Lower leg skin (tissue), 4 donors: ENCODE measurements around the gene RNF207. TPM values are rescaled to one million over a fixed set of nuclear protein-coding genes. Genes with fewer than 3 reads are reported as not detected.

Source experiments
- DNase-seq, 2 donors: peaks; one replicate each; pipeline ENCODE4 v3.0.0-alpha.2; 2019; ENCODE audit warnings: low spot score in 2 of 2
- H3K4me3 ChIP-seq: fragments of 200-600 bp; sonication (generic); 2 replicates; pipeline ENCODE4 v1.5.1; 2017; ENCODE audit warnings: mild to moderate bottlenecking, low read depth; ENCODE audit not compliant: poor library complexity, severe bottlenecking
- CTCF ChIP-seq, 3 donors: fragments of 450-650 bp; IDR thresholded peaks; one replicate each; pipeline ENCODE4 v1.5.1; 2016; ENCODE audit warnings: antibody characterized with exemption in 3 of 3, mild to moderate bottlenecking in 3 of 3, moderate library complexity in 2 of 3
- POLR2A ChIP-seq, 2 donors: fragments of 450-650 bp; IDR thresholded peaks; one replicate each; pipeline ENCODE4 v1.6.1; 2016 to 2017; ENCODE audit warnings: antibody characterized with exemption in 2 of 2, mild to moderate bottlenecking in 1 of 2, moderate library complexity in 1 of 2
- WGBS, 2 donors: methylation state at CpG; one replicate each; pipeline ENCODE4 v1.1.5; 2018; 5-methylcytosine and 5-hydroxymethylcytosine counted together
- intact Hi-C: fragments of 100-400 bp; cut with DNase I; formaldehyde crosslinking; loops from one replicate; pipeline ENCODE4 v1.15.0; 2023; ENCODE audit warnings: low total_unique reads
- total RNA-seq, 4 donors: library from RNA; depleted of rRNA; stranded (reverse); fragments of >200 nt; gene quantifications; one replicate each; pipeline ENCODE4 v1.1.0, GENCODE V29; 2016

Gene RNF207
- total RNA-seq, 4 donors from 2014 or later: 5.0 to 10.4 (median 7.7) TPM

- WGBS, 2 donors: 0 to 2% methylated on average over 4 to 64 of the region's 79 CpGs
- no peak overlapping the region for H3K4me3 ChIP-seq
- intact Hi-C loops: loop anchor here (5.0 to 10.0 kb wide), 2 partner anchors 152 to 190 kb away; no protein-coding TSS in a partner anchor
Measured at GRCh38 chr1:6245086-6245868, 39.4 kb downstream of the RNF207 start.

GRCh38 chr1:6245869-6246496, 40.1 kb downstream of the RNF207 start:
- DNase-seq: no peak
- 3 to 7% methylated on average over 31 to 38 of the region's 49 CpGs for WGBS, 2 donors
- intact Hi-C loops: loop anchor here (2.0 to 10.0 kb wide), 3 partner anchors 101 to 191 kb away; no protein-coding TSS in a partner anchor
- no peak overlapping the region for H3K4me3 ChIP-seq
- TF ChIP-seq POLR2A (IDR thresholded peaks at IDR 0.05): no peak

More at GRCh38 chr1:6245086-6245868, 39.4 kb downstream of the RNF207 start:
- peak in 1 of 2 donors; percentile 55 for DNase-seq
- TF ChIP-seq CTCF (IDR thresholded peaks at IDR 0.05): peak in 1 of 3 donors; percentile 45
- TF ChIP-seq POLR2A (IDR thresholded peaks at IDR 0.05): no peak

- no peak overlapping the region for H3K4me3 ChIP-seq
- peak in 1 of 3 donors; percentile 82 for TF ChIP-seq CTCF (IDR thresholded peaks at IDR 0.05)
- no peak for TF ChIP-seq POLR2A (IDR thresholded peaks at IDR 0.05)
- DNase-seq: peak; percentile 75 to 96
- 3 to 5% methylated on average over 29 to 30 of the region's 30 CpGs for WGBS, 2 donors
- intact Hi-C loops: loop anchor here (2.0 to 10.0 kb wide), 3 partner anchors 100 to 192 kb away; no protein-coding TSS in a partner anchor
Measured at GRCh38 chr1:6246497-6247467, 40.9 kb downstream of the RNF207 start.

- intact Hi-C loops: loop anchor here (2.0 to 10.0 kb wide), 3 partner anchors 99 to 193 kb away; no protein-coding TSS in a partner anchor
- no peak overlapping the region for H3K4me3 ChIP-seq
- TF ChIP-seq CTCF (IDR thresholded peaks at IDR 0.05) (no peak), POLR2A (IDR thresholded peaks at IDR 0.05) (no peak)
- no peak for DNase-seq
- 56 to 73% methylated on average over 5 of the region's 5 CpGs for WGBS, 2 donors
Measured at GRCh38 chr1:6247651-6248050, 41.7 kb downstream of the RNF207 start.

- WGBS, 2 donors: 78 to 79% methylated on average over 13 to 14 of the region's 14 CpGs
- no peak for DNase-seq
- TF ChIP-seq POLR2A (IDR thresholded peaks at IDR 0.05) (no peak), CTCF (IDR thresholded peaks at IDR 0.05) (no peak)
- intact Hi-C loops: loop anchor here (5.0 to 10.0 kb wide), 2 partner anchors 149 to 193 kb away; no protein-coding TSS in a partner anchor
- H3K4me3 ChIP-seq: no peak overlapping the region
Measured at GRCh38 chr1:6248161-6248776, 42.4 kb downstream of the RNF207 start.
